ENCODE measurements around the gene TRIM46.

DNA sequence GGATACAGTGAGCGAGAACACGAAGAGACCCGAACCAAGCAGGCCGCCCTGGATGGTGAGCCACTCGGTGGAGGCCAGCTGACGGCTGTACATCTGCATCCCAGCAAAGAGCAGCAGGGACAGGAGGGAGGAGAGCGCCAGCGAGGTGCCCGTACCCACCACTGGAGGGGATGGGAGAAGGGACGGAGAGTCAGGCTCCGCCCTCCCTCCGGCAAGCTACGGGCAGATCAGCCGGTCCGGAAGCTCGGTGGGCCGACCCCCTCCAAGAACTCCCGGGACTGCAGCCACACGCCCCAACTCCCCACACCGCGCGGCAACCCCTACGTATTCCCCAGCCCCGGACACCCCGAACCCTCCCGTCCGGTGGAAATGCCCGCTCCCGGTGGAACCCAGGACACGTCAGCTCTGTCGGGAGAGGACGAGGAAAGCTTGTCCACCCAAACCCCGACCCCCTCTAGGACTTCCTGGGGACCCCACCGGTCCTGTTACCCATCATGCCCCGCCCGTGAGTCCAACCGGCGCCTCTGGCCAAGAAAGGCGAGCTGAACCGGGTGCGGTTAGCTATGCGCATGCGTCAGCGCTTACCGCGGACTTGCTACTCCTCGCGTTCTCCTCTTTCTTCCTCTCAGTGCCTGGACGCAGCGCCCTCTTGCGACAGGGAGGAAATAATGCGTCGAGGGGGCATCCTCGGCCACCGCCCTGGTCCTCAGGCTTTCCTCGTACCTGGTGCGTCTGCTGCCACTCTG, 744 bp upstream of the TRIM46 start, which contains the start of gene KRTCAP2:
- TF ChIP-seq CTCF (IDR thresholded peaks at IDR 0.05; ENCODE audit: insufficient read depth, low read depth, low read length): peak; percentile 87
- TF ChIP-seq EZH2 (IDR thresholded peaks at IDR 0.05; ENCODE audit: insufficient read depth, low read length): no peak

All from astrocyte (in vitro differentiated cells and primary cell).